ENCODE measurements around the gene ZBTB39.

ZBTB39 gene

DNA sequence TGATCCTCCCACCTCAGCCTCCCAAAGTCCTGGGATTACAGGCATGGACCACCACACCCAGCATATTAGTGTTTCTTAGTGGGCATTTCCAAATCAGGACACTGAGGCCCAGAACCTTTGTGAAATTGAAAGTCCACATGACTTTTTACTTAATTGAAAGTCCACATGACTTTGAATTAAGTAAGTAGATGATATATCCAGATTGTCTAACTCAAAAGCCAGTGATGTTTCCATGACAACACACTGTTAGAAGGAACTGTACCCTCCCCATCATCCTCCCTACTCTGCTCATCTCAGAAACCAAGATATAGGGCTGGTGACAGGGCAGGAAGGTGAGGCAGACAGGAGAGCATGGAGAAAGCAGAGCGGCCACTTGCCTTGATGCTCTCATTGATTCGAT lies 36.3 kb upstream of the ZBTB39 start:
- DNase-seq (ENCODE audit: low spot score): no peak
- no peak for TF ChIP-seq CTCF (IDR thresholded peaks at IDR 0.05; ENCODE audit: borderline replicate concordance, control extremely low read depth, extremely low read depth, insufficient read depth, missing control alignments)
- in situ Hi-C loops (cut with MboI; ENCODE audit: low sequenced_read_pairs, unreplicated experiment): no loop called here

DNA sequence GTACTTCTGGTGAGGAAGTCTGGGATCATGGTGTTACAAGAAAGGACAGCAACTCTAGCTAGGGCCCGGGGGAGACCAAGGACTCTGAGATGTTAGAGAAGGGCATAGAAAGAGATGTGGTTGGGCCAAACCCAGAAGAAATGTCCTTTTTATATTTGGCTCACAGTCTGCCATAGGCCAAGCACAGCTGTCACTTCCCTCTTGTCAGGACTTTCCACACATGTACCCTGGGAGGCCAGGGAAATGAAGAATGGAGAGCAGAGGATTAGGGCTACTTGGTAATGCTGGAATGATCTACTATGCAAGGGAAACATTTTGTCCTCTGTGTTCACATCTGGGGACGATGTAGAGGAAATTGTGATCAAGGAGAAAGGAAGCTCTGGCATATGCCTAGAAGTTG lies 34.4 kb upstream of the ZBTB39 start:
- no peak for TF ChIP-seq CTCF (IDR thresholded peaks at IDR 0.05; ENCODE audit: borderline replicate concordance, control extremely low read depth, extremely low read depth, insufficient read depth, missing control alignments)
- in situ Hi-C loops (cut with MboI; ENCODE audit: low sequenced_read_pairs, unreplicated experiment): no loop called here
- DNase-seq (ENCODE audit: low spot score): no peak

DNA sequence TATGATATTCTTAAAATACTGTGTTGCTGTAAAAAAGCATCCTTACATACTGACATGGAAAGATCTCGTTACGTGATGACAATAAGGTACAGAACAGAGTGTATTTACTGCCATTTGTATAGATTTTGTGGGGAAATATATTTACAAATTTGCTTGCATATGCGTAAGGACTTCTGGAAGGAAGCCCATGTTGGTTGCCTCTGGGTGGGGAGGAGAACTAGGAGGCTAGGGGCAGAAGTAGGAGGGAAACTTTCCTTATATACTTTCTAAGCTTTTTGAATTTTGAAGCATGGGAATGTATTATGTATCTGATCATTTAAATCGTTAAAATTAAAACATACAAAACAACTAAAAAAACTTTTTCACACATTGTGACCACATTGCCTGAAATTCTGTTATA lies 33.9 kb upstream of the ZBTB39 start:
- in situ Hi-C loops (cut with MboI; ENCODE audit: low sequenced_read_pairs, unreplicated experiment): no loop called here
- DNase-seq (ENCODE audit: low spot score): no peak

GRCh38 chr12:57039016-57039798 lies 32.9 kb upstream of the ZBTB39 start:
- DNase-seq (ENCODE audit: low spot score): no peak
- in situ Hi-C loops (cut with MboI; ENCODE audit: low sequenced_read_pairs, unreplicated experiment): no loop called here
- no peak for TF ChIP-seq CTCF (IDR thresholded peaks at IDR 0.05; ENCODE audit: borderline replicate concordance, control extremely low read depth, extremely low read depth, insufficient read depth, missing control alignments)

More for the DNA sequence above, 33.9 kb upstream of the ZBTB39 start:
- TF ChIP-seq CTCF (IDR thresholded peaks at IDR 0.05; ENCODE audit: borderline replicate concordance, control extremely low read depth, extremely low read depth, insufficient read depth, missing control alignments): no peak

DNA sequence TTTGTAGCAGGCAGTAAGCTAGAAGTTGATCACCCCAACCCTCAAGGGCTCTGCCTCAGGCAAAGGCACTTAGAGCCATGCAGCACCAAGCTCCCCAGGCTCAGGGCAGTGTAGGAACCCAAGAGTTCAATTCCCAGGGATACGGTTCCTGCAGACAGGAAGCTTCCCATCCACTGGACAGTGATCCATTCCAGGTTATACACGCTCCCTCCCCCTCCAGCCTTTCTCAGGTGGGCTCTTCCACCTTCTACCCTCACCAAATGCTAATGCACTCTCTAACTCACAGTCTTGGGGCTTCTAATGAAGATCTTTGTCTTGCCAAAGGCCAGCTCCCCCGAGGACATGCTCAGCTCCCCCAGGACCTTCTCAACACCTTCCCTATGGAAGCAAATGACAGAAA lies 30.9 kb upstream of the ZBTB39 start:
- no peak for DNase-seq (ENCODE audit: low spot score)
- in situ Hi-C loops (cut with MboI; ENCODE audit: low sequenced_read_pairs, unreplicated experiment): no loop called here

GRCh38 chr12:57033431-57033830 lies 27.1 kb upstream of the ZBTB39 start:
- in situ Hi-C loops (cut with MboI; ENCODE audit: low sequenced_read_pairs, unreplicated experiment): no loop called here
- TF ChIP-seq CTCF (IDR thresholded peaks at IDR 0.05; ENCODE audit: borderline replicate concordance, control extremely low read depth, extremely low read depth, insufficient read depth, missing control alignments): no peak
- no peak for DNase-seq (ENCODE audit: low spot score)

More for the DNA sequence above, 30.9 kb upstream of the ZBTB39 start:
- no peak for TF ChIP-seq CTCF (IDR thresholded peaks at IDR 0.05; ENCODE audit: borderline replicate concordance, control extremely low read depth, extremely low read depth, insufficient read depth, missing control alignments)
